GM12891 (cell line): Measurements from ENCODE around the gene DOCK6.
A peak's percentile ranks its signal among the peaks of the same experiment; 100 is the strongest.
"Not testable (repeated sequence)": the region's sequence is repeated elsewhere in the genome, so short reads cannot be mapped to it uniquely, and the experiment has no call there.

Experiments
- DNase-seq: peaks from one replicate; pipeline ENCODE4 v3.0.0; 2011; ENCODE audit warnings: low spot score; ENCODE audit not compliant: insufficient read length
- FAIRE-seq: peaks from 2 replicates; lab custom pipeline; 2011; peaks lifted over from hg19 to GRCh38; lab: Jason Lieb, UNC
- PAX5 ChIP-seq: IDR thresholded peaks from 2 replicates; pipeline ENCODE4 v1.6.1; 2011; ENCODE audit warnings: low read length, moderate library complexity, mild to moderate bottlenecking; ENCODE audit not compliant: insufficient read depth, severe bottlenecking
- POLR2A ChIP-seq: IDR thresholded peaks from 2 replicates; pipeline ENCODE4 v1.6.1; 2011; ENCODE audit warnings: low read depth, low read length, control low read depth
- POLR2AphosphoS5 ChIP-seq: IDR thresholded peaks from 2 replicates; pipeline ENCODE4 v1.6.1; 2011; ENCODE audit warnings: low read depth, low read length, control low read depth
- POU2F2 ChIP-seq: IDR thresholded peaks from 2 replicates; pipeline ENCODE4 v1.6.1; 2011; ENCODE audit warnings: low read depth, mild to moderate bottlenecking, control low read depth, low read length, moderate library complexity
- SPI1 ChIP-seq: IDR thresholded peaks from 2 replicates; pipeline ENCODE4 v1.6.1; 2011; ENCODE audit warnings: low read depth, low read length, control low read depth
- TAF1 ChIP-seq: IDR thresholded peaks from 2 replicates; pipeline ENCODE4 v1.6.1; 2011; ENCODE audit warnings: low read depth, low read length, control low read depth

Gene DOCK6

DNA sequence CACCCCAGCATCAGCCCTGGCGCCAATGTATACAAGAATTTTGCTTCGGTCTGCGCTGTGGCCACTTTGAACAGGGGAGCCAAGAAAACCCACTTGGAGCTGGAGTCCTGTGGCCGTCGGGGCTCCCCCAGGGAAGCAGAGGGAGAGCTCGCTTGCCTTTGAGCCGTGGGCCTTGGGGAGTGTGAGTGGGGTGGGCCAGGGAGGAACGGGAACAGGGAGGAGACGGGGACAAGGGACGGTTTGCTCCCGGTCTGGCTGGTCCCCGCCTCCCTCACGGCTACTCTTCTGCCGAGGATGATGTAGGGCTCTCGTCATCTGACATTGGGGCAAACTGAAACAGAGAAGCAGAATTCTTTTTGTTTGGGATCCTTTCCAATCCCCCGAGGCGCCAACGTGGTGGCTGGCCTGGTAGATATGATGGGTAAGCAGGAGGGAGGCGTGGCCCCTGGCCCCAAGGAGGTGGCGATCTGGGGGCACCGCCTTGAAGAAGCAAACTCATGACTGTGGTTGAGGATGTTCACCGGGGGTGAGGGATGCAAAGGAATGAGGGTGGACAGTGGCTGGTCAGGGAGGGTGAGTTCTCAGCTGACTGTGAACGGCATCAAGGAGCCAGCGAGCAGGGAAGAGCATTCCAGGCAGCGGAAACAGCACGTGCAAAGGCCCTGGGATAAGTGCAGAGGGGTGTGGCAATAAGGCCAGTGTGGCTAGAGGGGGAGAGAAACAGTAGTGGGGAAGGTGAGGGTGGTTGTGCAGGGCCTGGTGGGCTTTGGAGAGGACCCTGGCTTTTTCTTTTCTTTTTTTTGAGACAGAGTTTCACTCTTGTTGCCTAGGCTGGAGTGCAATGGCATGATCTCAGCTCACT lies 95.8 kb downstream of the DOCK6 start:
- TF ChIP-seq POLR2AphosphoS5 (no peak), SPI1 (no peak), PAX5 (no peak), POLR2A (no peak), TAF1 (no peak), POU2F2 (no peak)
- DNase-seq = no peak
- FAIRE-seq = no peak

DNA sequence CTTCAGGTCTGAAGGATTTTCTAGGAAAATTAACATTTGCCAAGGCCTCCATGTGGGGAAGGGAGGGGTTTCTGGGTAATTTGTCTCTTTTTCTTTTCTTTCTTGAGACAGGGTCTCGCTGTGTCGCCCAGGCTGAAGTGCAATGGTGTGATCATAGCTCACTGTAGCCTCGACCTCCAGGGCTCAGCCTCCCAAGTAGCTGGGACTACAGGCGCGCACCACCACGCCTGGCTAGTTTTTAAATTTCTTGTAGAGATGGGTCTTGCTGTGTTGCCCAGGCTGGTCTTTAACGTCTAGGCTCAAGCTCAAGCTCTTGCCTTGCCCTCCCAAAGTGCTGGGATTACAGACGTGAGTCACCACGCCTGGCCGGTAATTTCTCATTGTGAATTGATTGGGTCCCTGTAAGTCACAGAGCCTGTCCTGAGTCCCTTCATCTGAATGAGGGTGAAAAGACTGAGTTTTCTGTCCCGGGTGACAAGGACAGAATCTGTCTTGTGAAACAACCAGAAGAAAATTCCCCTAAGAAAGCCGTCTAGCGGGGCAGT lies 96.8 kb downstream of the DOCK6 start:
- TF ChIP-seq PAX5 (no peak), TAF1 (no peak), POLR2AphosphoS5 (no peak), SPI1 (no peak), POU2F2 (no peak), POLR2A (no peak)
- FAIRE-seq (no peak), DNase-seq (no peak)

DNA sequence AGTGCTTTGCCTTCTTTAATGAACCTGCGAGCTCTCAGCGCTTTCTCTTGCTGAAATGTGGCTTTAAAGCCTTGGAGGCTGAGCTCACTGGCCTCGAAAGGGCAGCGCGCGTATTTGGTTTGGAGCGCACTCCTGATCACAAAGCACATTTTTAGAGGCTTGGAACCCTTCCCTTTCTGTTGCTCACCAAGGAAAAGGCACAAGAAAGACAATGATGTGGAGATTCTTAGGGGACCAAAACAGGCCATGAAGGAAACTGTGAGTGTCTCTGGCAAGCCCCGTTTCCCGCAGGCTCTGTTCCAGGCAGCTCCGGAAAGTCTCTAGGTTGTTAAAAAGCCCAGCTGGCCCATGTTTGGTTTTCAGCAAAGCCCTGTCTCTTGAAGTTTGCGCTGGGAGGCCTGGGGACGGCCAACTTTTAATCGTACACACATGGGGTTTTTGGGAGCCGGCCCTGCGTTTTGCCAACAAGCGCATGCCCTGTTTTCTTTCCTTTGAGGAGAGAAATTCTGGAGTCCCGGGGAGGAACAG lies 97.4 kb downstream of the DOCK6 start:
- TF ChIP-seq TAF1 (no peak), SPI1 (no peak), POLR2A (no peak), PAX5 (no peak), POLR2AphosphoS5 (no peak), POU2F2 (no peak)
- FAIRE-seq (no peak), DNase-seq (no peak)

DNA sequence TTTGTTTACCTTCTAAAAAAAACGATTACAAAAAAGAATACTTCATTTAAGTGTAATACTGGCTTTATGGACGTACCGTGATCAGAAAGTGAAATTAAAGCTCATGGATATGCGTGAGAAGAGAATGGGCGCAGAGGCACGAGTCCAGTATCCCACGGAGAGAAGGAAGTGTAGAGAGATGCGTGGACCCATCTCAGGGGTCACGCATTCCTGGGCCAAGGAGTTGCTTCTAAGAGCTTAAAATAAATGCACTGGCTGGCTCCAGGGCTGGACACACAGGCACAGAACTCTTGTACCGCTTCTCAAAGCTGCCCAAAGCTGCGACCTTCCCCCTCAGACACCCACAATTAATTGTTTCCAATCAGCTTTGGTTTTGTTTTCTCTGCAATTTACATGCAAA lies 98.0 kb downstream of the DOCK6 start:
- no peak for TF ChIP-seq TAF1
- no peak for TF ChIP-seq POLR2A
- no peak for TF ChIP-seq SPI1
- no peak for TF ChIP-seq POU2F2
- no peak for TF ChIP-seq POLR2AphosphoS5
- TF ChIP-seq PAX5 = no peak
- DNase-seq = no peak
- FAIRE-seq = no peak

DNA sequence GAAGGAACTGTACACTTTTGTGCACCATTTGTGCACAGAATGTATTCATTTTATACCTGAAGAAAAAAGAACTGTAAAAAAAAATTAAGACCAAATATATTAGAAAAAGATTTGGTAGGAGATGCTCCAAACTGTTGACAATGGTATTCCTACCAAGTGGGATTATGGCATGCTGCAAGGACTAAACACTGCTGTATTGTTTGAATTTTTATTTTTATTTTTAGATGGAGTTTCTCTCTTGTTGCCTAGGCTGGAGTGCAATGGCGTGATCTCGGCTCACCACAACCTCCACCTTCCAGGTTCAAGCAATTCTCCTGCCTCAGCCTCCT lies 101.9 kb downstream of the DOCK6 start:
- FAIRE-seq = not testable (repeated sequence)

DNA sequence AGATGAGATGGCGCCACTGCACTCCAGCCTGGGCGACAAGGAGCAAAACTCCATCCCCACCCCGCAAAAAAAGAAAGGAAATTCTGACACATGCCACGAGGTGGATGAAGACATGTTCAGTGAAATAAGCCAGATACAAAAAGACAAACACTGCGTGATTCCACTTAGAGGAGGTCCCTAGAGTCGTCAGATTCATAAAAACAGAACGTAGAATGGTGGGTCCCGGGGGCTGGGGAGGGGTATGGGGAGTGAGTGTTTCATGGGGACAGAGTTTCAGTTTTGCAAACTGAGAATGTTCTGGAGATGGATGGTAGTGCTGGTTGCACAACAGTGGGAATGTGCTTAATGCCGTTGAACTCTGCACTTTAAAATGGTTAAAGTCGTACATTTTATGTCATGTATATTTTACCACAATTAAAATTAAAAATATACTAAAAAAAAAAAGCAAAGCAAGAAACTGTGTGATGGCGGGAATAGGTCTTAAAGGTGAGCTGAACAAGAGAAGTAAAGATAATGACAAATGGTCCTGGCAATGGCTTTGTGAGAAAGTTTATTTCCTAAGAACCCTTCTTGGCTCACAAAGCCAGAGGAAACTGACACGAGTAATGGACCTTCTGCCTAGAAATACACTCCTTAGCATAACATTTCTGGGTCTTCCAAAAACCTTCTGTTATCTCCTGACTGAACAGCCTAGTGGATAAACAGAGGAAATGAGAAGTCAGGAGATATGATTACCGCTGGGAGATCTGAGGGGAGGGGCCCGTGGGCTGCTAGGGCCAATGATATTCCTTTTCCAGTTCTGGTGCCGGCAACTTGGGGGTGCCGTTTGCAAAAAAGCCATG lies 102.5 kb downstream of the DOCK6 start:
- no peak for DNase-seq
- TF ChIP-seq TAF1 = no peak
- no peak for TF ChIP-seq POLR2A
- TF ChIP-seq SPI1 = no peak
- no peak for TF ChIP-seq PAX5
- no peak for TF ChIP-seq POLR2AphosphoS5
- no peak for TF ChIP-seq POU2F2
- no peak for FAIRE-seq

More for the DNA sequence above, 101.9 kb downstream of the DOCK6 start:
- DNase-seq = not testable (repeated sequence)

DNA sequence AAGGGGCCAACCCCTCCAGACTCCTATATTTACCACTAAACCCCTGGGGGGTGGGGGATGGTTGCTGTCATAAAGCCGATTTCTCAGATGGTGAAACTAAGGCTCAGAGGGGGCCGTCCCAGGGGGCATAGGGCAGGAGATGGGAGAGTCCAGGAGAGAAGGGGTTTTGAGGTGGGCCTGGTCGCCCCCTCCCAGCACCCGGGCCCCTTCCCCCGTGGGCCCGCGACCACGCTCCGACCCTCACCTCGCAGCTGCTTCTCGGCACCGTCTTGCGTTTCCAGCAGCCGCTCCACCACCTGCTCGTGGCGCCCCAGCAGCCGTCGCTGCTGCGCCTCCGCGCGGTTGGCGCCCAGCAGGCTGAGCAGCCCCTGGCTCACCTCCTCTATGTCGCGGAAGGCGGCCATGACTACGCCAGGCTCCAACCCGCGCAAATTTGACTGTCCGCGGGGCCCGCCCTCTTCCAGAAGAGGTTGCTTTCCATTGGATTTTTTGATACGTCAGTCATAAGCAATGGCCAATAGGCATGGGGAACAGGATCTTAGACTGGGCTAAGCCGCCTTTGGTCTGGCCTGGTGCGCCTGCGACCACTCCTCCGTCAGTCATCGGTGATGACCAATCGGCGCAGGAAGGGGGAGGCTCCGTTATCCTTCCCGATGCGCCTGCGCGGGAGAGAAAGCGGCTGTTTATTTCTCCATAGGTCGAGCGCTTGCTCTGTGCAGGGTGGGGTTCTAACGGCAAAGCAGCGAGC lies 106.8 kb downstream of the DOCK6 start, which contains the start of gene SPC24:
TSS of gene SPC24 (minus strand) at position 410 of the 748 bp plus-strand sequence. CDS start at position 404, 6 bp downstream.
- DNase-seq (peak; percentile 99), FAIRE-seq (peak; percentile 99)
- TF ChIP-seq SPI1 (no peak), TAF1 (peak; percentile 68; the same call in 1 of the 2 replicates), PAX5 (no peak), POU2F2 (peak; percentile 38; the same call in 1 of the 2 replicates), POLR2A (peak; percentile 82), POLR2AphosphoS5 (peak; percentile 75)

DNA sequence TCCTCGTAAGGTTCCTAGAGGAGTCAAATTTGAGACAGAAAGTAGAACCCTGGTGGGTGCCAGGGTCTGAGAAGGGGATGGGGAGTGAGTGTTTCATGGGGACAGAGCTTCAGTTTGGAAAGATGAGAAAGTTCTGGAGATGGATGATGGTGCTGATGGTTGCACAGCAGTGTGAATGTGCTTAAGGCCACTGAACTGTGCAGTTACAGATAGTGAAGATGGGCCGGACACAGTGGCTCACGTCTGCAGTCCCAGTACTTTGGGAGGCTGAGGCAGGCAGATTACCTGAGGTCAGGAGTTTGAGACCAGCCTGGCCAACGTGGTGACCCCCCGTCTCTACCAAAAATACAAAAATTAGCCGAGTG lies 107.7 kb downstream of the DOCK6 start:
- TF ChIP-seq SPI1 = no peak
- FAIRE-seq (no peak), DNase-seq (no peak)
